ENCODE measurements around the gene DROSHA.

- TF ChIP-seq, protein P1, sequence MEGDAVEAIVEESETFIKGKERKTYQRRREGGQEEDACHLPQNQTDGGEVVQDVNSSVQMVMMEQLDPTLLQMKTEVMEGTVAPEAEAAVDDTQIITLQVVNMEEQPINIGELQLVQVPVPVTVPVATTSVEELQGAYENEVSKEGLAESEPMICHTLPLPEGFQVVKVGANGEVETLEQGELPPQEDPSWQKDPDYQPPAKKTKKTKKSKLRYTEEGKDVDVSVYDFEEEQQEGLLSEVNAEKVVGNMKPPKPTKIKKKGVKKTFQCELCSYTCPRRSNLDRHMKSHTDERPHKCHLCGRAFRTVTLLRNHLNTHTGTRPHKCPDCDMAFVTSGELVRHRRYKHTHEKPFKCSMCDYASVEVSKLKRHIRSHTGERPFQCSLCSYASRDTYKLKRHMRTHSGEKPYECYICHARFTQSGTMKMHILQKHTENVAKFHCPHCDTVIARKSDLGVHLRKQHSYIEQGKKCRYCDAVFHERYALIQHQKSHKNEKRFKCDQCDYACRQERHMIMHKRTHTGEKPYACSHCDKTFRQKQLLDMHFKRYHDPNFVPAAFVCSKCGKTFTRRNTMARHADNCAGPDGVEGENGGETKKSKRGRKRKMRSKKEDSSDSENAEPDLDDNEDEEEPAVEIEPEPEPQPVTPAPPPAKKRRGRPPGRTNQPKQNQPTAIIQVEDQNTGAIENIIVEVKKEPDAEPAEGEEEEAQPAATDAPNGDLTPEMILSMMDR (IDR thresholded peaks at IDR 0.05 in 2 of 3, conservative IDR thresholded peaks at IDR 0.05 in 1 of 3; ENCODE audit: borderline replicate concordance in 1 of 3, insufficient read depth in 1 of 3, low read depth in 2 of 3, low read length in 2 of 3): no peak
- TF ChIP-seq YY1 (IDR thresholded peaks at IDR 0.05; ENCODE audit: extremely low read depth, insufficient replicate concordance, low read depth, low read length) (no peak), POLR2AphosphoS5 (IDR thresholded peaks at IDR 0.05; ENCODE audit: low read depth, low read length) (no peak), POLR2A (IDR thresholded peaks at IDR 0.05; ENCODE audit: borderline replicate concordance, extremely low read depth, insufficient read depth, insufficient read length) (no peak), ZNF274 (IDR thresholded peaks at IDR 0.05; ENCODE audit: low read depth, low read length) (no peak), SP1 (IDR thresholded peaks at IDR 0.05; ENCODE audit: low read depth) (no peak), RAD21 (IDR thresholded peaks at IDR 0.05; ENCODE audit: low read depth) (no peak), ZBTB33 (IDR thresholded peaks at IDR 0.05; ENCODE audit: extremely low read depth, insufficient replicate concordance, low read length) (no peak), CEBPB (IDR thresholded peaks at IDR 0.05; ENCODE audit: low read depth) (no peak)
- TF ChIP-seq, protein P2, sequence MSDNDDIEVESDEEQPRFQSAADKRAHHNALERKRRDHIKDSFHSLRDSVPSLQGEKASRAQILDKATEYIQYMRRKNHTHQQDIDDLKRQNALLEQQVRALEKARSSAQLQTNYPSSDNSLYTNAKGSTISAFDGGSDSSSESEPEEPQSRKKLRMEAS (IDR thresholded peaks at IDR 0.05): no peak
Observed at GRCh38 chr5:31359839-31360238, 172.1 kb downstream of the DROSHA start.
